NOMO-1 (cell line): ENCODE measurements around the gene GMPPA.

Source experiments
- DNase-seq, 2 experiments: peaks; one replicate each; lab custom pipeline; 2025; ENCODE audit not compliant: unreplicated experiment in 2 of 2; lab: John Stamatoyannopoulos, UW

Gene GMPPA

DNA sequence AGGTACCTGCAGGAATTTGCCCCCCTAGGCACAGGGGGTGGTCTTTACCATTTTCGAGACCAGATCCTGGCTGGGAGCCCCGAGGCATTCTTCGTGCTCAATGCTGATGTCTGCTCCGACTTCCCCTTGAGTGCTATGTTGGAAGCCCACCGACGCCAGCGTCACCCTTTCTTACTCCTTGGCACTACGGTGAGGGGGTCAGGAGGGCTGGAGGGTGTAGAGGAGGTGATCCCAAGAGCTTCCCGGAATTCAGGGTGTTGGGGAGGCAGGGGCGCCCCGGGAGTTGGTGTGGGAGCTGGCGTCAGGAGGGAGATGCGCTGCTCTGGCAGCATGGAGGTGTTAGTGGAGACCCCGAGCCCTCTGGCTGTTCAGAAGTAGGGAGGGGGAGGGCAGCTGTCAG is 3.2 kb downstream of the GMPPA start:
- no peak for DNase-seq

DNA sequence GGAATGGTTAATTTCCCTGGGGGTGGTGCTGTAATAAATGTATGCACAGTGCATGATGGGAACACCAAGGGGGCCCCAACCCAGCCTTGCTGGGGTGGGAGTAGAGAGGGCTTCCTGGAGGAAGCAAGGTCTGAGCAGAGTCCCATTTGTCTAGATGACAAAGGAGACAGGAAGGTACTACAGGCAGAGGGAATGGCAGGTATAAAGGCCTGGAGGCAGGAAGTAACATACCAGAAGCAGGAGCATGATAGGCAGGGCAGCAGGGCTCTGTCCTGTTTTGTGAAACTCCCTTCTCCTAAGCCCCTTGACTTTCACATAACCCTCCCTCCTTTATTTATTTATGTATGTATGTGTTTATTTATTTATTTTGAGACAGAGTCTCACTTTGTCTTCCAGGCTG is 3.9 kb downstream of the GMPPA start:
- no peak for DNase-seq

- no peak for DNase-seq
Observed at GRCh38 chr2:219505585-219505984, 6.9 kb downstream of the GMPPA start.

- DNase-seq, result no peak
Observed at GRCh38 chr2:219506153-219506801, 7.6 kb downstream of the GMPPA start.

- DNase-seq, result no peak
Observed at GRCh38 chr2:219506802-219507526, 8.3 kb downstream of the GMPPA start.

- no peak for DNase-seq
Observed at GRCh38 chr2:219507581-219508443, 9.1 kb downstream of the GMPPA start.

- no peak for DNase-seq
Observed at GRCh38 chr2:219508444-219508734, 9.7 kb downstream of the GMPPA start.

DNA sequence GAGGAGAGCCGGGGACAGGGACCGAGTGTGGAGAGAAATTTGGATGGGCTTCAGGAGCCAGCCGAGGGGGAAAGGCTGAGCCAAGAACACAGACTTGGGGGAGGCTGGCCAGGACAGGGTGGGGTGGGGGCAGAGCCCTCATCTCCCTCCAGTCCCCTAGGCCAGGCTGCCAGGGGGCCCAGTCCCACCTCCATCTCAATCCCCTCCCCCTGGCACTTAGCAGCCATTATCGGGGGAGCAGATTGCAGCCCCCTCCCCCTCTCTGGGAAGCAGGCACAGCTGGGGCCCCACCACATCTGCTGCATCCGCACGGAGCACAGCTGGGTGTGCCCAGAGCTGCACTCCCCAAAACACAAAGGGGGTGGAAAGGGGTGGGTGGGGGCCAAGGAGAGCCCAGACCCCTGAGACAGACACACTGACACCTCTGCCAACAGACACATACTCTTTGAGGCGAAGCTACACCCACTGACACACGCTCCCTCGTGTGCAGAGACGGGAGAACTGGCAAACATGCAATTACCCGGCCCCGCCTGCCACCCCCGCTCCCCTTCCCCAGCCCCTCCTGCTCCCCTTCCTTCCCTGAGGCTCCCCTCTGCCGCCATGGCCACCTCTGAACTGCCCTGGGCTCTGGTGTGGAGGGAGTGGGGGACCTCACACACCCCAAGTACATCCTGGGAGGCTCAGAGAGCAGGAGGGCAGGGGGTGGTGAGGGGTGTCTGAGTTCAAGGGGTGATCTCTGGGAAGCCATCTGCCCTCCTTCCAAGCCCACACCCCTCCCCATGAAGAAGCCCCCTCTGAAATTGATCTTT is 10.5 kb downstream of the GMPPA start:
- no peak for DNase-seq

DNA sequence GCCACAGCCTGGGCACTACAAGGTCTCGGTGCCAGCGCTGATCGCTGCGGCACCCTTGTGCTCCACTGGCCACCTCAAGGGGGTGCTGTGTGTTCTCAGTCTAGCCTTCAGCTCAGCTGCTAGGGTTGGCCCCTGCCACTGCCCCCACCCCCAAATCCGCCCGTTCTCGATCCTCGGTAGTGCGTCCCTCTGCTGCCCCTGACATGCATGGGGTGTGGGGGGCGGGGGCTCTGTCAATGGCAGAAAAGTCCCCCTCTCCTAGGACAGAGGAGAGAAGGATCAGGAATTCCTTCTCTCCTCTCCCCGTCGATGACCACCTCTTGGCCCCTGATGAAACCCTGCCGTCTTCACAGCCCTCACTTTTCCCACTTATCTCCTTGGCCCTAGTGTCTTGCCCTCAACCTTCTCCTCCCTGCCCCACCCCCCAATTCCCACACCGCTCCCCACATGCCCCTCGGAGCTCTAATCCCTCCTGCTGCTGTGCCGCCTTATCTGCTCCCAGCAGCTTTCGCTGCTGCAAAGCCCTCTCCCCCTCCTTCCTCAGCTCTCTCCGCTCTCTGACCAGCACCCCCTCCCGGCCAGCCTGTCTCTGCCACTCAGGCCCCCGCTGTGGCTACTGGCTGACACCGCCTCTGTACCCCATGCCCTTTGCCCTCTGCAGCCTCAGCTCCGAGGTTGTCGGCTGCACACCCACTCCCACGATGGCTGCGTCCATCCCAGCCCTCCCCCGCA is 11.3 kb downstream of the GMPPA start:
- peak; percentile 15 to 21 for DNase-seq

DNA sequence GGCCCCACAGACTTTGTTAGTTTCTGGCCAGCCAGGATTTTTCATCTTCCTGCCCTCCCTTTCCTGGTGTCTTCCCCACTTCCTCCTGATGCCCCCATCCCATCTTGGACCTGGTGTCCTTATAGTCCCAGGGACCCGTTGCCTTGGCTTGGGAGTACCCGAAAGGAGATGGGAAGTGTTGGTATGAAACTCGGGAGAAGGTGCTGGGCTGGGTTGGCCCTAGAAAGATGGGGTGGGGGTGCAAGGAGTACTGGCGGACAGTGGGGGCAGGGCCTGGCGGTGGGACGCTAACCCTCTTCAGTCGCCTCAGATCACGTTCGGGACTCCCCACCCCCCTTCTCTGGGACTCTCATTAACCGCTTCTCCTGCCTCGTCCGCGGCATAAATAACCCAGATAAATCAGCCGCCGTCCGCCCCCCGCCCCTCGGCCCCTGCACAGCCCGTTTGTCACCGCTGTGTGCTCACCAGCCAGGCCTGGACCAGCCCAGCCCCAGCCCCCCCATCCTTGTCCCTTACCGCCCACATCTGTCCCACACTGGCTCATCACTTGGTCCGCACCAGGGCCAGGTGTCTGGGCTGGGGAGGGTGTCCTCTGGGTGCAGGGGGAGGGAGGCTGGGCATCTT is 11.9 kb downstream of the GMPPA start:
- no peak for DNase-seq

GRCh38 chr2:219511547-219512325 is 13.0 kb downstream of the GMPPA start:
- no peak for DNase-seq

DNA sequence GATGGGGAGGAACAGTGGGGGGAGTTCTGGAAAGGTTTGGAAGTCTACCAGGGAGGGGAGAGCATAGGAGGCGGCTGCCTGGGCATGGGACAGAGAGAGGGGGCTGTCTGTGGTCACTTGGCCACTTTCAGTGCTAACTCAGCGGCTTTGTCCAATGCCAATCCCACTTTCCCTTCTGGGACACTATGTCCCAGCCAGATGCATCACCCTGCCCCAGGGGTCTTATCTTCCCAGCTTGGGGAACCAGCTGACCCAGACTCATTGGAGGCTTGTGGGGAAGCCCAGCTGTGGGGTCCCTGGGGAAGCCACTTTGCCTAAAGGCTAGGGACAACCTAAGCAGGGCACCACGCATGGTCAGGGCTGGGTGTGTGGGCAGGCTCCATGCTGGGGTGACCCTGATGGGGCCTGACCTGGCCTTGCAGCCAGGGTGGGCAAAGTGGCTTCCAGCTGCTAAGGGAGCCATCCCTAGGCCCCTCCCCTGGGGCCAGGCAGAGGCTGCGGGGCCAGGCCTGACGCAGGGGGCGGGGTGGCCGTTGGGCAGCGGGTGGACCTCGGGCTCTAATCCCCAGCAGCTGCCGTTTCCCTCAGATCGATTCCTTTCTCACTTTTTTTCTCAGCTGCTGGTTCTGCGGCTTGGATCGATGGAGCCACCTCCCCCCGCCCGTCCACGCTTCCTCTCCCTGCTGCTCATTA is 14.0 kb downstream of the GMPPA start:
- no peak for DNase-seq

- DNase-seq, result no peak
Observed at GRCh38 chr2:219513787-219514186, 15.1 kb downstream of the GMPPA start.

GRCh38 chr2:219514196-219514761 is 15.6 kb downstream of the GMPPA start, which contains the start of gene ASIC4:
TSS of gene ASIC4 (plus strand) at chr2:219514482. CDS start at chr2:219514725, 243 bp downstream.
- DNase-seq, result no peak

GRCh38 chr2:219514836-219515235 is 16.1 kb downstream of the GMPPA start:
- DNase-seq, result no peak

GRCh38 chr2:219515874-219516629 is 17.4 kb downstream of the GMPPA start:
- DNase-seq, result no peak

DNA sequence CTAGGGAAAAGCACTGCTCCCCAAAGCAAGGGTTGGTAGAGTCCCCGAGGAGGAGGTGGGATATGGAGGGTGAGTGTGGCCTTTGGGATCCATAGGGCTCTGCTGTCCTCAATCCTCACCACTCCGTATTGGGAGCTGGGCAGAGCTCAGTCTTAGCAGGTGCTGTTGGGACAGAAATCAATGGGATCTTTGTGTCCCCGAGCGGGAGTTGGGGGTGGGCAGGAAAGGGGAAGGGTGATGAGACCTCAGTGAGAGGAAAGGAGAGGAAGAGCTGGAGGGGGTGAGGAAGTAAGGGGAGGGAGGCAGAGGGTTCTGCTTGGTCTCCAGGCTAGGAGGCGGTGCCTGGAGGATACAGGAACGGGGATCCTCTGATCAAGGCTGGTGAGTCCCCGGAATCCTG is 18.2 kb downstream of the GMPPA start:
- no peak for DNase-seq
